MCF 10A (cell line): ENCODE measurements around the gene RNF14. TPM values are rescaled to one million over a fixed set of nuclear protein-coding genes. Genes with fewer than 3 reads are reported as not detected.

Experiments used
- BruUV-seq: library from RNA; stranded (reverse); fragments of 400-500 nt; replicated peaks from 2 replicates; lab custom pipeline; 2021; lab: Mats Ljungman, UMichigan
- CTCF ChIA-PET: fragments of 300-600 bp; sonication (Branson Sonifier 250); formaldehyde crosslinking; extraction: SDS; loops from one replicate; lab custom pipeline; 2021; ENCODE audit warnings: antibody characterized with exemption, inconsistent platforms; lab: Yijun Ruan, JAX
- POLR2A ChIA-PET: fragments of 300-600, 350-650 bp; sonication (Branson Sonifier 250); formaldehyde crosslinking; extraction: SDS; loops from one replicate; lab custom pipeline; 2020; ENCODE audit warnings: antibody characterized with exemption, inconsistent platforms; lab: Yijun Ruan, JAX
- DNase-seq: peaks from one replicate; pipeline ENCODE4 v3.0.0-alpha.2; 2018; ENCODE audit not compliant: unreplicated experiment
- H3K27ac Mint-ChIP-seq: one replicate; pipeline ENCODE4 v1.8.0; 2022; ENCODE audit warnings: mild to moderate bottlenecking, low read depth, mixed read lengths; ENCODE audit not compliant: unreplicated experiment
- H3K27me3 Mint-ChIP-seq: one replicate; pipeline ENCODE4 v1.8.0; 2022; ENCODE audit warnings: mixed read lengths; ENCODE audit not compliant: insufficient read depth, unreplicated experiment
- H3K36me3 Mint-ChIP-seq: one replicate; pipeline ENCODE4 v1.8.0; 2022; ENCODE audit warnings: mild to moderate bottlenecking, moderate library complexity, mixed read lengths; ENCODE audit not compliant: insufficient read depth, unreplicated experiment
- H3K4me1 Mint-ChIP-seq: one replicate; pipeline ENCODE4 v1.8.0; 2022; ENCODE audit warnings: mixed read lengths; ENCODE audit not compliant: insufficient read depth, unreplicated experiment
- H3K4me3 Mint-ChIP-seq: one replicate; pipeline ENCODE4 v1.8.0; 2022; ENCODE audit warnings: mild to moderate bottlenecking, moderate library complexity, mixed read lengths; ENCODE audit not compliant: unreplicated experiment
- H3K9me3 Mint-ChIP-seq: one replicate; pipeline ENCODE4 v1.8.0; 2022; ENCODE audit warnings: mixed read lengths; ENCODE audit not compliant: unreplicated experiment
- intact Hi-C: fragments of 100-400 bp; cut with micrococcal nuclease; formaldehyde crosslinking; loops from 2 replicates; pipeline ENCODE4 v1.14.1; 2022
- total RNA-seq: library from RNA; stranded (reverse); gene quantifications from 2 replicates; pipeline ENCODE4 v1.2.3, GENCODE V29; 2022
- TF ChIP-seq, protein P1 (sequence below): fragments of 200-600 bp; IDR thresholded peaks from one replicate; pipeline ENCODE4 v1.8.0; 2022; ENCODE audit warnings: antibody characterized with exemption, mild to moderate bottlenecking; ENCODE audit not compliant: unreplicated experiment

Gene RNF14
- total RNA-seq, 1 experiment from 2014 or later, result 81.3 TPM

DNA sequence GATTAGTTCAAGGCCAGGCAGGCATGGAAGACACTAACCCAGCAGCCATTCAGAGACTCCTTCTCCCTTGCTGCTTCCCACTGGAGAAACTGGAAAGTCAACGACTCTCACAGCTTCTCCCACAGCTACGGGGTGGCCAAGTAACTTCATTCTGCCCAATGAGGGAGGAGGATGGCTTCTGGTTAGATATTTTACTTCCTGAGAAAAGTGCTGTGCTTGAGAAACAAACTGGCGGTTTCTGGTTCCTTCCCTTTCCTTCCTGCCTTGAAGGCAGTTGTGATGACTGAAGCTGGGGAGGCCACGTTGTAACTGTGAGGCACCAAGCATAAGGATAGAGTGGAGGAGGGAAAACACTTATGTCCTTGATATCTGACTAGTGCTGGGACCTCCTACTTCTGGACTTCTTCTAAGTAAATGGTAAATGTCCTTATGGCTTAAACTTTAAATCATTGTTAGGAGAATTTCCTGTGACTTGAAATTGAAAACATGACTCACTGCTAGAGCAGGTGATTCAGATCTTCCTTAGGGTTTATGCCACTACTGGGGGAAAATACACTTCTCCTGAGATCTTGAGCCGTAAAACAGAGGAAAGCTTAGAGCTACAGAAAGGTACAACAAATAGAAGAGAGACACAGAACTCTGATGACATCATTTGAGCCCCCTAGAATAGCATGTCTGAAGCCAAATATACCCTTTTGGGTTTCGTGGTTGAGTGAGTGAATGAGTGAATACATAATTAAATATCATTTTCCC lies 47.1 kb downstream of the RNF14 start:
- Mint-ChIP-seq H3K9me3 (peaks cover 6% of the 10 kb centered on the region), H3K27me3 (no peaks in the 10 kb centered on the region), H3K4me1 (peaks cover 35% of the 10 kb centered on the region), H3K36me3 (peaks cover 7% of the 10 kb centered on the region), H3K27ac (peak overlapping the region; percentile 63), H3K4me3 (no peak overlapping the region)
- TF ChIP-seq, protein P1, sequence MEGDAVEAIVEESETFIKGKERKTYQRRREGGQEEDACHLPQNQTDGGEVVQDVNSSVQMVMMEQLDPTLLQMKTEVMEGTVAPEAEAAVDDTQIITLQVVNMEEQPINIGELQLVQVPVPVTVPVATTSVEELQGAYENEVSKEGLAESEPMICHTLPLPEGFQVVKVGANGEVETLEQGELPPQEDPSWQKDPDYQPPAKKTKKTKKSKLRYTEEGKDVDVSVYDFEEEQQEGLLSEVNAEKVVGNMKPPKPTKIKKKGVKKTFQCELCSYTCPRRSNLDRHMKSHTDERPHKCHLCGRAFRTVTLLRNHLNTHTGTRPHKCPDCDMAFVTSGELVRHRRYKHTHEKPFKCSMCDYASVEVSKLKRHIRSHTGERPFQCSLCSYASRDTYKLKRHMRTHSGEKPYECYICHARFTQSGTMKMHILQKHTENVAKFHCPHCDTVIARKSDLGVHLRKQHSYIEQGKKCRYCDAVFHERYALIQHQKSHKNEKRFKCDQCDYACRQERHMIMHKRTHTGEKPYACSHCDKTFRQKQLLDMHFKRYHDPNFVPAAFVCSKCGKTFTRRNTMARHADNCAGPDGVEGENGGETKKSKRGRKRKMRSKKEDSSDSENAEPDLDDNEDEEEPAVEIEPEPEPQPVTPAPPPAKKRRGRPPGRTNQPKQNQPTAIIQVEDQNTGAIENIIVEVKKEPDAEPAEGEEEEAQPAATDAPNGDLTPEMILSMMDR, result no peak
- intact Hi-C loops, result loop anchor here (1.0 to 5.0 kb wide), 6 partner anchors 24 to 531 kb away; partner anchors contain the start of gene RNF14
- CTCF ChIA-PET, result interaction anchor here (0.5 to 18.8 kb wide), 19 partner anchors 9 to 633 kb away, joined by 3 to 186 read pairs (median 5); partner anchors contain the start of gene RNF14
- POLR2A ChIA-PET, result interaction anchor here (0.5 to 7.2 kb wide), 15 partner anchors 8 to 129 kb away, joined by 3 to 98 read pairs (median 5); partner anchors contain the start of genes NDFIP1 and RNF14
- BruUV-seq, result no TSS peak
- peak; percentile 61 for DNase-seq

DNA sequence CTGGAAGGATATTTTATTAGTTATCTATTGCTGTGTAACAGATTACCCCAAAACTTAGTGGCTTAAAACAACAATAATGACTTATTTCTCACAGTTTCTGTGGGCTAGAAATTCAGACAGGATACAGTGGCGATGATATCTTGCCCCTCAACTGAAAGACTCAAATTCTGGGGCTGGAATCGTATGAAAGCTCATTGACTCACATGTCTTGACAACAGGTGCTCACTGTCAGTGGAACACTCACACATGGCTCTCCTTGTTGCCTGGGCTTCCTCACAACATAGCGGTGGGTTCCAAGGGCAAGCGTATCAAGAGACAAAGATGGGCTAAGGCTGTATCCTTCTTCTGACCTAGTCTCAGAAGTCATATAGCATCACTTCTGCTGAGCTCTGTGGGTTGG lies 47.7 kb downstream of the RNF14 start:
- Mint-ChIP-seq H3K27ac (no peak overlapping the region), H3K9me3 (peaks cover 6% of the 10 kb centered on the region)
- intact Hi-C loops, result loop anchor here (5.0 kb wide), 2 partner anchors 41 to 531 kb away; no protein-coding TSS in a partner anchor

DNA sequence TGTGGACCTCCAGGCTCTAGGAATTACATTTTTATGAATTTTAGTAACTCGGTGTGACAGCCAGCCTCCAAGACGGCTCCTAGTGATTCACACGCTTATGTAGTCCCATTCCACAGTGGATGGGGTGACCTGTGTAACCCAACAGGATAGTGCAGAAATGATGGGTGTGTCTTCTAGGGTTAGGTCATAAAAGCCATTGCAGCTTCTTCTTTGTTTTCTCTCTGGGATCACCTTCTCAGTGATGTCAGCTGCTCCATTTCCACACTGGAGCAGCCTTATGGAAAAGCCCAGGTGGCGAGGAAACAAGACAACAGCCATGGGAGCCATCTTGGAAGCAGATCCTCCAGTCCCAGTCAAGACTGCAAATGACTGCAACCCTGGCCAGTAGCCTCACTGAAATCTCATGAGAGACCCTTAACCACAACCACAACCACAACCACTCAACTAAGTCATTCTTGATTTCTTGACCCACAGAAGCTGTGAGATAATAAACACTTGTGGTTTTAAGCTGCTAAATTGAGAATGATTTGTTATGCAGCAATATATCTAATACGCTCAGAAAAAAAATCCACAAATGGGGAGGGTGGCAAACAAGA lies 49.0 kb downstream of the RNF14 start:
- ChIA-PET POLR2A (interaction anchor here (0.5 to 7.2 kb wide), 4 partner anchors 23 to 1360 kb away, joined by 3 to 98 read pairs (median 3); partner anchors contain the start of gene NDFIP1), CTCF (interaction anchor here (0.6 to 18.8 kb wide), 6 partner anchors 21 to 305 kb away, joined by 3 to 186 read pairs (median 3); no protein-coding TSS in a partner anchor)
- Mint-ChIP-seq H3K4me1 (peaks cover 28% of the 10 kb centered on the region), H3K27me3 (no peaks in the 10 kb centered on the region), H3K27ac (no peak overlapping the region), H3K36me3 (peaks cover 7% of the 10 kb centered on the region), H3K4me3 (no peak overlapping the region), H3K9me3 (peaks cover 6% of the 10 kb centered on the region)
- TF ChIP-seq, protein P1, result no peak
- DNase-seq, result no peak
- intact Hi-C loops, result loop anchor here (5.0 kb wide), 2 partner anchors 39 to 529 kb away; no protein-coding TSS in a partner anchor
- BruUV-seq, result no TSS peak

More for the DNA sequence above, 47.7 kb downstream of the RNF14 start:
- H3K27me3 Mint-ChIP-seq, result no peaks in the 10 kb centered on the region
- TF ChIP-seq, protein P1, result no peak
- no peak overlapping the region for H3K4me3 Mint-ChIP-seq
- CTCF ChIA-PET, result interaction anchor here (0.5 to 18.8 kb wide), 14 partner anchors 8 to 632 kb away, joined by 3 to 186 read pairs (median 6); partner anchors contain the start of genes NDFIP1 and RNF14
- peaks cover 35% of the 10 kb centered on the region for H3K4me1 Mint-ChIP-seq
- no peak for DNase-seq
- BruUV-seq, result no TSS peak
- POLR2A ChIA-PET, result interaction anchor here (1.2 to 7.2 kb wide), 8 partner anchors 8 to 128 kb away, joined by 3 to 98 read pairs (median 48); partner anchors contain the start of genes NDFIP1 and RNF14
- H3K36me3 Mint-ChIP-seq, result peaks cover 7% of the 10 kb centered on the region
